ENCODE data around the gene POTEF.
"Not testable (repeated sequence)": the region's sequence is repeated elsewhere in the genome, so short reads cannot be mapped to it uniquely, and the experiment has no call there.

The POTEF gene

DNA sequence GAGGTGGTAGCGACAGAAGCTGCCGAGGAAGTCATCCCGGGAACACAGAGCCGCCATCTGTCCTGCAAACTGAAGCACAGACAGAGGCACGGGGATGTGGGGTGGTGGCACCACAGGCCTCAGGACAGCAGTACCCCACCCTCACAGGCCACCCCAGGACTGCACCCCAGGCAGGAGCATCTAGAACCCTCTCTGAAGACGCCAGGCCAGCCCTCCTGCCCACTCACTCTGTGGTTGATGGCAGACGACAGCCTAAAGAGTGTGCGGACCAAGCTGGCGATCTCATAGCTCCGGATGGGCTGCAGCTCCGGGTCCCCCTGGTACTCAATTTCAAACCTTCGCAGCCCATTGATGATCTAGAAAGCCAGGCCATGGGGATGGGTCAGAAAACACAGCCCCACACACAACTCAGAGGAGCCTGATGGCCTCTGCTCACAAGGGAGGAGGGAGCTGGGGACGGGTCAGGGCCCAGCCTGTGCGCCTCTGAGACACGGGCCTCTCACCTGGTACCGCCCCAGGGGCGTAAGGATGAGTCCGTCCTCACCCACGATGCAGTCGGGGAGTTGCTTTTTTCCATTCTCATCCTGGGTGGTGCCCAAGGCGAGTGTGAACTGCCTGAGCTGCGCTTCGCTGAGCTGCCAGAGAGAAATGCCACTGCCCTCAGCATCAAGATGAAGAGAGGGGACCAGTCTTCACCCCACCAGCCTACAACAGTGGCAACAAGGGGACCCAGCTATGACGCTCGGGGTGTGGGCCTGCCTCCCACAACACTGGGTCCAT, 24.0 kb upstream of the POTEF start:
- no peak overlapping the region for H3K27ac ChIP-seq (ENCODE audit: low read depth, low read length)
- H3K9me3 ChIP-seq (ENCODE audit: control insufficient read depth in 5 of 5, low read length in 5 of 5) = no peaks in the 10 kb centered on the region
- no peaks in the 10 kb centered on the region for H3K27me3 ChIP-seq (ENCODE audit: control insufficient read depth in 5 of 5, insufficient read depth in 4 of 5, low read length in 5 of 5)
- no peak overlapping the region for H3K9ac ChIP-seq (ENCODE audit: low read length in 5 of 5)
- H3K36me3 ChIP-seq (ENCODE audit: control insufficient read depth in 5 of 5, insufficient read depth in 5 of 5, low read length in 5 of 5) = peaks cover 0 to 45% (median 37%) of the 10 kb centered on the region in 5 donors
- H3K4me1 ChIP-seq (ENCODE audit: control insufficient read depth in 5 of 5, insufficient read depth in 5 of 5, low read length in 5 of 5) = no peaks in the 10 kb centered on the region
- no peak overlapping the region for H3K4me3 ChIP-seq (ENCODE audit: low read depth in 1 of 5, low read length in 5 of 5)

DNA sequence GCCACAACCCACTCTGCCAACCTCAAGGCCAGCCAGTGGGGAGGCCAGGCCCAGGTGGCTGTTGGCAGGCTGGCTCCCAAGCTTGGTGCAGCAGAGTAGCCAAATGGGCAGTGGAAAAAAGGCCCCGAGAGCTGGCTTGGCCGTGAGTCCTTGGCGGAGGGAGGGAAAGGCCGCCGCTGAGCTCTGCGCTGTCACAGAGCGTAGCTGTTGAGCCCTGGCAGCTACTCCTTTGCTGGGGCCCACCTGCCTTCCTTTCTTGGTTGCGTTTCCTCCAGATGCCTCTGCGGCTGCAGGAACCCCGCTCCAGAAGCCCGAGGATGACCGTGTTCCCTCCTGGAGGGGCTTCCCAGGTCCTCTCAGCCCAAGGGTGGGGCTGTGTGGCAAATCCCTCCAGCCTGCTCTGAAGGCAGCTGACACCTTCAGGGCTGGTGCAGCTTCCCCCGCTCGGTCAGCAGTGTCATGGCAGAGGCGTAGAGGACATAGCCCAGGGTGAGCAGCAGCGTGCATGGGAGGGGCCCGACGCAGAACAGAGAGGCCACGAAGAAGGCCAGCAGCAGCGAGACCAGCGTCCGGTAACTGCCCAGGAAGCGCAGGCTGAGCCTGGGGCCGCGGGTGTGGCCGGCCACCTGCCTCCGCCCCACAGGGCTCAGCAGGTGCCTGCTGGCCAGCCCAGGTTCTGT, 23.3 kb upstream of the POTEF start:
- H3K9me3 ChIP-seq (ENCODE audit: control insufficient read depth in 5 of 5, low read length in 5 of 5); H3K4me3 ChIP-seq (ENCODE audit: low read depth in 1 of 5, low read length in 5 of 5); H3K27me3 ChIP-seq (ENCODE audit: control insufficient read depth in 5 of 5, insufficient read depth in 4 of 5, low read length in 5 of 5); H3K9ac ChIP-seq (ENCODE audit: low read length in 5 of 5); H3K4me1 ChIP-seq (ENCODE audit: control insufficient read depth in 5 of 5, insufficient read depth in 5 of 5, low read length in 5 of 5); H3K27ac ChIP-seq (ENCODE audit: low read depth, low read length): not testable (repeated sequence)
- H3K36me3 ChIP-seq (ENCODE audit: control insufficient read depth in 5 of 5, insufficient read depth in 5 of 5, low read length in 5 of 5) = peaks cover 0 to 45% (median 34%) of the 10 kb centered on the region in 5 donors

DNA sequence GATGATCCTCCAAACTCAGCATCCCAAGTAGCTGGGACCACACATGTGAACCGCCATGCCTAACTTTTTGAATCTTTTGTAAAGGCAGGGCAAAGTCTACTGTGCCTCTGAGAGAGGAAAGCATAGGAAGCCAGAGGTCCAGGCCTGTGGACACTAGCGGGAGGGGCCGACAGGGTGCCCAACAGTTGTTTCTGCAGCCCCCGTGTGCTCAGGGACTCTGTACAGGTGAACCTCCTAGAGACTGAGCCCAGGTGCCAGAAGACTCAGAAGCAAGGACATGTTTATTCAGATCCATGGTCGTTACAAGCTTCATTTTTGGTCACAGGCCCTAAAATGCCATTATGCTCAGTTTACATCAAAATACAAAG, 22.1 kb upstream of the POTEF start:
- H3K9ac ChIP-seq (ENCODE audit: low read length in 5 of 5); H3K4me1 ChIP-seq (ENCODE audit: control insufficient read depth in 5 of 5, insufficient read depth in 5 of 5, low read length in 5 of 5); H3K9me3 ChIP-seq (ENCODE audit: control insufficient read depth in 5 of 5, low read length in 5 of 5); H3K27ac ChIP-seq (ENCODE audit: low read depth, low read length); H3K27me3 ChIP-seq (ENCODE audit: control insufficient read depth in 5 of 5, insufficient read depth in 4 of 5, low read length in 5 of 5); H3K4me3 ChIP-seq (ENCODE audit: low read depth in 1 of 5, low read length in 5 of 5): not testable (repeated sequence)
- peaks cover 0 to 40% (median 34%) of the 10 kb centered on the region in 5 donors for H3K36me3 ChIP-seq (ENCODE audit: control insufficient read depth in 5 of 5, insufficient read depth in 5 of 5, low read length in 5 of 5)

- Histone ChIP-seq H3K36me3 (ENCODE audit: control insufficient read depth in 5 of 5, insufficient read depth in 5 of 5, low read length in 5 of 5) (peaks cover 0 to 38% (median 34%) of the 10 kb centered on the region in 5 donors), H3K9ac (ENCODE audit: low read length in 5 of 5) (no peak overlapping the region), H3K4me1 (ENCODE audit: control insufficient read depth in 5 of 5, insufficient read depth in 5 of 5, low read length in 5 of 5) (no peaks in the 10 kb centered on the region), H3K4me3 (ENCODE audit: low read depth in 1 of 5, low read length in 5 of 5) (no peak overlapping the region), H3K27ac (ENCODE audit: low read depth, low read length) (no peak overlapping the region), H3K9me3 (ENCODE audit: control insufficient read depth in 5 of 5, low read length in 5 of 5) (no peaks in the 10 kb centered on the region), H3K27me3 (ENCODE audit: control insufficient read depth in 5 of 5, insufficient read depth in 4 of 5, low read length in 5 of 5) (no peaks in the 10 kb centered on the region)
These were observed 21.4 kb upstream of the POTEF start for GRCh38 chr2:130150181-130151144.

- not testable (repeated sequence) for H3K4me3 ChIP-seq (ENCODE audit: low read depth in 1 of 5, low read length in 5 of 5); H3K9me3 ChIP-seq (ENCODE audit: control insufficient read depth in 5 of 5, low read length in 5 of 5); H3K9ac ChIP-seq (ENCODE audit: low read length in 5 of 5); H3K4me1 ChIP-seq (ENCODE audit: control insufficient read depth in 5 of 5, insufficient read depth in 5 of 5, low read length in 5 of 5); H3K27ac ChIP-seq (ENCODE audit: low read depth, low read length); H3K27me3 ChIP-seq (ENCODE audit: control insufficient read depth in 5 of 5, insufficient read depth in 4 of 5, low read length in 5 of 5)
- peaks cover 0 to 19% (median 18%) of the 10 kb centered on the region in 5 donors for H3K36me3 ChIP-seq (ENCODE audit: control insufficient read depth in 5 of 5, insufficient read depth in 5 of 5, low read length in 5 of 5)
These were observed 19.5 kb upstream of the POTEF start for GRCh38 chr2:130148515-130148914.

DNA sequence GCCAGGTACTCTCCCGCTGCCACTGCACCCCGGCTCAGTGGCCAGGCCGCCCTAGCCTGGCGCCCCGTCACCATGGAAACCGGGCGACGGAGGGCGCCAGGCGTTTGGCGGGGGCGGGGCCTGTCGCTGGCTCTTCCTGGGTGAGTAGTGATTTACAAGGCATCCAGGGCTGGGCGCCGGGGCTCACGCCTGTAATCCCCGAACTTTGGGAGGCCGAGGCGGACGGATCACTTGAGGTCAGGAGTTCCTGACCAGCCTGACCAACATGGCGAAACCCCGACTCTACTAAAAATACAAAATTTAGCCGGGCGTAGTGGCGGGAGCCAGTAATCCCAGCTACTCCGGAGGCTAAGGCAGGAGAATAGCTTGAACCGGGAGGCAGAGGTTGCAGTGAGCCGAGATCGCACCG, 16.0 kb upstream of the POTEF start, which contains the start of gene CCDC74B:
TSS of gene CCDC74B (minus strand) at position 107 of the 409 bp plus-strand sequence. CDS start 116 bp downstream, outside the sequence.
- H3K9me3 ChIP-seq (ENCODE audit: control insufficient read depth in 5 of 5, low read length in 5 of 5); H3K27me3 ChIP-seq (ENCODE audit: control insufficient read depth in 5 of 5, insufficient read depth in 4 of 5, low read length in 5 of 5); H3K9ac ChIP-seq (ENCODE audit: low read length in 5 of 5); H3K27ac ChIP-seq (ENCODE audit: low read depth, low read length); H3K4me1 ChIP-seq (ENCODE audit: control insufficient read depth in 5 of 5, insufficient read depth in 5 of 5, low read length in 5 of 5); H3K36me3 ChIP-seq (ENCODE audit: control insufficient read depth in 5 of 5, insufficient read depth in 5 of 5, low read length in 5 of 5): not testable (repeated sequence)
- peak within 1 kb of the TSS in 3 of 5 donors; percentile 17 to 37 (median 31) for H3K4me3 ChIP-seq (ENCODE audit: low read depth in 1 of 5, low read length in 5 of 5)

DNA sequence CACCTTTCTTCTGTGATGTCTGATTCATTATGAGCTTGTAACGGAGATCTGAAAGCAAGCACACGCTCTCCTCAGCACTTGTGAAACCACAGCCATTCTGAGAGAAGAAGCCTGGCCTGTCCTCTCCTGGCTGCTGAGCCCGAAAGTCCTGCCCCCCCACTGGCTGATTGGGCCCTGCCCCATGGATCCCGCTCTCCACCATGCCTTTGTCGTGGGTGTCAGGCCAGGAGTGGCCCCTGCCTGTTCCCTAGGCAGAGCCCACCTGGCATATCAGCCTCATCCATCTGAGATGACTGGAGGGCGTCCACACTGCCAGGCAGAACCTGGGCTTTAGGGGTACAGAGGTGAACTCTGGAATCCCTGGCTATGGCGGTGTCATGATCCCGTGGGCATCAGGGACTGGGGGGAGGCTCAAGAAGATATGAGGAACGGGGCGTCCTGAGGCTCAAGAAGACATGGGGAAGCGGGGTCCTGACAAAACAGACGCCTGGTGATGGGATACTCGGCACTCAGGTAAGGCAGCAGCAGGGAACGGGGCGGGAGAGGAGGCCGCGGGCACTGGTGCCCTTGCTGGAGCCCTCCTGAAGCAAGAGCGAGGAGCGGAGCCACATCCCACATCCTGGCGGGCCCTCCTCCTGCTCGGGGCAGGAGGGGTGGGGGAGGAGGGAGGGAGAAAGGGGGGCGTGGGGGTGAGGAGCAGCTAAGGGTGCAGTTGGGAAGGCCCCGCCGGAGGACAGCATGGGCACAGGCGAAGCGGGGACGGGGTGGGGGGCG, 14.4 kb upstream of the POTEF start:
- not testable (repeated sequence) for H3K36me3 ChIP-seq (ENCODE audit: control insufficient read depth in 5 of 5, insufficient read depth in 5 of 5, low read length in 5 of 5); H3K9me3 ChIP-seq (ENCODE audit: control insufficient read depth in 5 of 5, low read length in 5 of 5); H3K27me3 ChIP-seq (ENCODE audit: control insufficient read depth in 5 of 5, insufficient read depth in 4 of 5, low read length in 5 of 5); H3K4me3 ChIP-seq (ENCODE audit: low read depth in 1 of 5, low read length in 5 of 5); H3K4me1 ChIP-seq (ENCODE audit: control insufficient read depth in 5 of 5, insufficient read depth in 5 of 5, low read length in 5 of 5); H3K27ac ChIP-seq (ENCODE audit: low read depth, low read length); H3K9ac ChIP-seq (ENCODE audit: low read length in 5 of 5)

DNA sequence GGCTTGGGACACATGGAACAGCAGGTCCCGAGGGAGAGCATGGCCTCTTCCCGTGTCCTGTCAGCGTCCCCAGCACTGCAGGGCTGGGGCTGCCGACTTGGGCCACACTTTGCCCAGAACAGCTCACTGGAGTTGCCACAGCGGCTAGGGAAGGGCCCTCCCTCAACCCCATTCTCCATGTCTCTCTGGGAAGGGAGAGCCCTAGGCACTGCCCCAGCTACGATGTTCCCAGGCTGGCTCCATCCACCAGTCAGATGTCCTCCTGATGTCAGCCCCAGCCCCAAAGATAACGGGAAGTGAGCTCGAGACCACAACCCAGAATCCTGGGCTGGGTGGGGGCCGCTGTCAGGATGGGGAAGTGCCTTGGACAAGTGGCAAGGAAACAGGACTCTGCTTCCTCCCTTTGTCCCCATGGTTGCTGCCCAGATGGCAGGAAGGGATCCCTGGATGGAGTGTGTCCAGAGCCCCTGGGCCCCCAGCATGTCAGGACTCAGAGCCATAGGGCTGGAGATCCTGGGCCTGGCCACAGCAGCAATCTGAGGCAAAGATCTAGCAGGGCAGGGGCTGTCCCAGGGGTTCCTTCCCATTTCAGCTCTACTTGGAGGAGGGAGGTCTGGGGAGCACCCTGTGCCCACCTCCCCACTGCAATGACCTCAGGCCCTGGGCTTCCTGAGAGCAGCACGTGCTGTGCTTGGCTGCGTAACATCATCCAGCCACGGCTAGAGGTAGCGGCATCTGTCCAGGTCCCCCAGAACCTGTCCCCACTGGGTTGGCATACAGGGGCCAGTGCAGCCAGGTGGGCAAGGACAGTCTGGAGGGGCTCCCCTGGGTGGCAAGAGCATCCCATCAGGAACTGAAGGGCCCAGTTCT, 13.6 kb upstream of the POTEF start:
- H3K4me1 ChIP-seq (ENCODE audit: control insufficient read depth in 5 of 5, insufficient read depth in 5 of 5, low read length in 5 of 5); H3K36me3 ChIP-seq (ENCODE audit: control insufficient read depth in 5 of 5, insufficient read depth in 5 of 5, low read length in 5 of 5); H3K9me3 ChIP-seq (ENCODE audit: control insufficient read depth in 5 of 5, low read length in 5 of 5); H3K27ac ChIP-seq (ENCODE audit: low read depth, low read length); H3K9ac ChIP-seq (ENCODE audit: low read length in 5 of 5); H3K27me3 ChIP-seq (ENCODE audit: control insufficient read depth in 5 of 5, insufficient read depth in 4 of 5, low read length in 5 of 5); H3K4me3 ChIP-seq (ENCODE audit: low read depth in 1 of 5, low read length in 5 of 5): not testable (repeated sequence)

Data from subcutaneous abdominal adipose tissue (tissue), 5 donors.